ENCODE results near the gene GRIA3. TPM values are rescaled to one million over a fixed set of nuclear protein-coding genes. Genes with fewer than 3 reads are reported as not detected.
"Not testable (repeated sequence)": the region's sequence is repeated elsewhere in the genome, so short reads cannot be mapped to it uniquely, and the experiment has no call there.

Gene GRIA3
- total RNA-seq, 1 donor from 2014 or later: 12.4 TPM

GRCh38 chrX:123357941-123358340 is 173.9 kb downstream of the GRIA3 start:
- no peaks in the 10 kb centered on the region for H3K9me3 Mint-ChIP-seq
- no peak for DNase-seq (ENCODE audit: extremely low spot score, unreplicated experiment)
- no peaks in the 10 kb centered on the region for H3K27me3 Mint-ChIP-seq
- H3K4me1 Mint-ChIP-seq (ENCODE audit: unreplicated experiment): no peaks in the 10 kb centered on the region
- TF ChIP-seq CTCF (conservative IDR thresholded peaks at IDR 0.05): no peak
- no peaks in the 10 kb centered on the region for H3K36me3 Mint-ChIP-seq
- H3K4me3 Mint-ChIP-seq: no peak overlapping the region
- H3K27ac Mint-ChIP-seq: no peak overlapping the region

GRCh38 chrX:123358457-123358856 is 174.4 kb downstream of the GRIA3 start:
- H3K36me3 Mint-ChIP-seq: no peaks in the 10 kb centered on the region
- no peaks in the 10 kb centered on the region for H3K9me3 Mint-ChIP-seq
- no peak for DNase-seq (ENCODE audit: extremely low spot score, unreplicated experiment)
- H3K4me1 Mint-ChIP-seq (ENCODE audit: unreplicated experiment): no peaks in the 10 kb centered on the region
- H3K4me3 Mint-ChIP-seq: no peak overlapping the region
- no peaks in the 10 kb centered on the region for H3K27me3 Mint-ChIP-seq
- TF ChIP-seq CTCF (conservative IDR thresholded peaks at IDR 0.05): no peak
- no peak overlapping the region for H3K27ac Mint-ChIP-seq

- no peaks in the 10 kb centered on the region for H3K27me3 Mint-ChIP-seq
- no peak overlapping the region for H3K4me3 Mint-ChIP-seq
- H3K36me3 Mint-ChIP-seq: no peaks in the 10 kb centered on the region
- TF ChIP-seq CTCF (conservative IDR thresholded peaks at IDR 0.05): no peak
- no peak for DNase-seq (ENCODE audit: extremely low spot score, unreplicated experiment)
- no peaks in the 10 kb centered on the region for H3K4me1 Mint-ChIP-seq (ENCODE audit: unreplicated experiment)
- H3K27ac Mint-ChIP-seq: no peak overlapping the region
- no peaks in the 10 kb centered on the region for H3K9me3 Mint-ChIP-seq
These were observed 177.3 kb downstream of the GRIA3 start for GRCh38 chrX:123361371-123361770.

- H3K4me1 Mint-ChIP-seq (ENCODE audit: unreplicated experiment); H3K36me3 Mint-ChIP-seq; H3K27ac Mint-ChIP-seq; H3K27me3 Mint-ChIP-seq; H3K4me3 Mint-ChIP-seq; DNase-seq (ENCODE audit: extremely low spot score, unreplicated experiment): not testable (repeated sequence)
- peaks cover 15% of the 10 kb centered on the region for H3K9me3 Mint-ChIP-seq
These were observed 202.1 kb downstream of the GRIA3 start for GRCh38 chrX:123386196-123386595.

- Mint-ChIP-seq H3K36me3 (no peaks in the 10 kb centered on the region), H3K27ac (no peak overlapping the region), H3K9me3 (peaks cover 16% of the 10 kb centered on the region), H3K4me3 (no peak overlapping the region), H3K4me1 (ENCODE audit: unreplicated experiment) (no peaks in the 10 kb centered on the region), H3K27me3 (no peaks in the 10 kb centered on the region)
- TF ChIP-seq CTCF (conservative IDR thresholded peaks at IDR 0.05): no peak
- DNase-seq (ENCODE audit: extremely low spot score, unreplicated experiment): no peak
These were observed 208.8 kb downstream of the GRIA3 start for GRCh38 chrX:123392921-123393320.

GRCh38 chrX:123399709-123400108 is 215.6 kb downstream of the GRIA3 start:
- H3K4me1 Mint-ChIP-seq (ENCODE audit: unreplicated experiment): no peaks in the 10 kb centered on the region
- no peaks in the 10 kb centered on the region for H3K9me3 Mint-ChIP-seq
- no peak for DNase-seq (ENCODE audit: extremely low spot score, unreplicated experiment)
- no peak overlapping the region for H3K4me3 Mint-ChIP-seq
- no peaks in the 10 kb centered on the region for H3K36me3 Mint-ChIP-seq
- no peaks in the 10 kb centered on the region for H3K27me3 Mint-ChIP-seq
- H3K27ac Mint-ChIP-seq: no peak overlapping the region
- no peak for TF ChIP-seq CTCF (conservative IDR thresholded peaks at IDR 0.05)
